Neutrophil (primary cell): Measurements from ENCODE around the gene KIF26B.
"Not testable (repeated sequence)": the region's sequence is repeated elsewhere in the genome, so short reads cannot be mapped to it uniquely, and the experiment has no call there.

Experiments
- H3K27ac ChIP-seq: fragments of 200-600 bp; sonication (generic); 2 replicates; pipeline ENCODE4 v1.5.1; 2016; ENCODE audit warnings: mild to moderate bottlenecking, moderate library complexity
- H3K27me3 ChIP-seq: fragments of 200-600 bp; sonication (generic); 2 replicates; pipeline ENCODE4 v1.6.0; 2016; ENCODE audit warnings: mild to moderate bottlenecking
- H3K36me3 ChIP-seq: fragments of 200-600 bp; sonication (generic); 2 replicates; pipeline ENCODE4 v1.5.1; 2017
- H3K4me1 ChIP-seq, 2 experiments: fragments of 200-600 bp in 1 of 2; sonication (generic) in 1 of 2; 1 replicate in 1 of 2; 2 replicates in 1 of 2; pipeline versions ENCODE4 v1.5.1 to v1.6.1; 2013 to 2016; ENCODE audit warnings: low read depth in 1 of 2, low read length in 1 of 2, mild to moderate bottlenecking in 1 of 2, moderate library complexity in 1 of 2; ENCODE audit not compliant: control insufficient read depth in 1 of 2, insufficient read depth in 1 of 2
- H3K4me3 ChIP-seq, 2 experiments: fragments of 200-600 bp in 1 of 2; sonication (generic) in 1 of 2; 1 replicate in 1 of 2; 2 replicates in 1 of 2; pipeline ENCODE4 v1.5.1; 2013 to 2016; ENCODE audit warnings: low read depth in 1 of 2, low read length in 1 of 2, mild to moderate bottlenecking in 1 of 2, moderate library complexity in 1 of 2
- H3K9me3 ChIP-seq: fragments of 200-600 bp; sonication (generic); 2 replicates; pipeline ENCODE4 v1.5.1; 2016
- TF ChIP-seq, protein P1 (sequence below): fragments of 200-600 bp; sonication (generic); IDR thresholded peaks from 2 replicates; pipeline ENCODE4 v1.5.1; 2016; ENCODE audit warnings: antibody characterized with exemption

Gene KIF26B

DNA sequence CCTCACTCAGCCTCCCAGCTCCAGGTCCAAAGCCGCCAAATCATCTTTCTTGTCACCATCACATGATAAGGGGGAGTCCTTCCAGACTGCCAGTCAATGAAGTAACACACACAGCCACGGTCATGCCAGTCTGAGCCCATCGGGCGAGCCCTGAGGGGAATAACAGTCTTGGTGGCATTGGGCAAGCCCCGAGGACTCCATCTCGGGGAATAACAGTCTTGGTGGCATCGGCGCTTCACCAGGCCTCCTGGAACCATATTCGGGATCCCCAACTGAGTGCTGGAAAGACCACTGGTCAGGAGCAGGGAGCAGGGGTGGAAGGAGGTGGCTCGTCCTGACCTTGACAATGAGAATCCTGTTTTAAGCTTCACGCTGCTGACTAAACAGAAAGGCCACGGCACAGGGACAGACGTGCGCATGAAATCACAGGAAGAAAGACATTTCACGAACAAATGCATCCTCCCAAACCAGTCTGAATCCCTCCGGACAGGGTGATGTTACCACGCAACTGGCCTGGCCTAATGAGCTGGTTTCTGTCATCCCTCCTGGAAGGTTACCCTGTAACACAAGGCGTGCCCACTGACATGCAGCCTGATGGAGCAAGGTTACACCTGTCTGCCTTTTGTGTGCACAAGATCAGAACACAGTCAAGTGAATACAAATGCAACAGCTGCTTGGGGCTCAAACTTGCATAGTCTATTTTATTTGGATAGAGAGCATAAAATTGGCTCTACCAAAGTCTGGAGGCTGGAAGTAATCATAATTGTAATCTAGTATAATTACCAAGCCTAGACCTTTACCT lies 517.4 kb downstream of the KIF26B start:
- H3K27me3 ChIP-seq = no peaks in the 10 kb centered on the region
- H3K27ac ChIP-seq = no peak overlapping the region
- no peaks in the 10 kb centered on the region for H3K9me3 ChIP-seq
- TF ChIP-seq, protein P1, sequence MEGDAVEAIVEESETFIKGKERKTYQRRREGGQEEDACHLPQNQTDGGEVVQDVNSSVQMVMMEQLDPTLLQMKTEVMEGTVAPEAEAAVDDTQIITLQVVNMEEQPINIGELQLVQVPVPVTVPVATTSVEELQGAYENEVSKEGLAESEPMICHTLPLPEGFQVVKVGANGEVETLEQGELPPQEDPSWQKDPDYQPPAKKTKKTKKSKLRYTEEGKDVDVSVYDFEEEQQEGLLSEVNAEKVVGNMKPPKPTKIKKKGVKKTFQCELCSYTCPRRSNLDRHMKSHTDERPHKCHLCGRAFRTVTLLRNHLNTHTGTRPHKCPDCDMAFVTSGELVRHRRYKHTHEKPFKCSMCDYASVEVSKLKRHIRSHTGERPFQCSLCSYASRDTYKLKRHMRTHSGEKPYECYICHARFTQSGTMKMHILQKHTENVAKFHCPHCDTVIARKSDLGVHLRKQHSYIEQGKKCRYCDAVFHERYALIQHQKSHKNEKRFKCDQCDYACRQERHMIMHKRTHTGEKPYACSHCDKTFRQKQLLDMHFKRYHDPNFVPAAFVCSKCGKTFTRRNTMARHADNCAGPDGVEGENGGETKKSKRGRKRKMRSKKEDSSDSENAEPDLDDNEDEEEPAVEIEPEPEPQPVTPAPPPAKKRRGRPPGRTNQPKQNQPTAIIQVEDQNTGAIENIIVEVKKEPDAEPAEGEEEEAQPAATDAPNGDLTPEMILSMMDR = no peak
- H3K36me3 ChIP-seq = no peaks in the 10 kb centered on the region
- H3K4me1 ChIP-seq = no peaks in the 10 kb centered on the region
- no peak overlapping the region for H3K4me3 ChIP-seq

DNA sequence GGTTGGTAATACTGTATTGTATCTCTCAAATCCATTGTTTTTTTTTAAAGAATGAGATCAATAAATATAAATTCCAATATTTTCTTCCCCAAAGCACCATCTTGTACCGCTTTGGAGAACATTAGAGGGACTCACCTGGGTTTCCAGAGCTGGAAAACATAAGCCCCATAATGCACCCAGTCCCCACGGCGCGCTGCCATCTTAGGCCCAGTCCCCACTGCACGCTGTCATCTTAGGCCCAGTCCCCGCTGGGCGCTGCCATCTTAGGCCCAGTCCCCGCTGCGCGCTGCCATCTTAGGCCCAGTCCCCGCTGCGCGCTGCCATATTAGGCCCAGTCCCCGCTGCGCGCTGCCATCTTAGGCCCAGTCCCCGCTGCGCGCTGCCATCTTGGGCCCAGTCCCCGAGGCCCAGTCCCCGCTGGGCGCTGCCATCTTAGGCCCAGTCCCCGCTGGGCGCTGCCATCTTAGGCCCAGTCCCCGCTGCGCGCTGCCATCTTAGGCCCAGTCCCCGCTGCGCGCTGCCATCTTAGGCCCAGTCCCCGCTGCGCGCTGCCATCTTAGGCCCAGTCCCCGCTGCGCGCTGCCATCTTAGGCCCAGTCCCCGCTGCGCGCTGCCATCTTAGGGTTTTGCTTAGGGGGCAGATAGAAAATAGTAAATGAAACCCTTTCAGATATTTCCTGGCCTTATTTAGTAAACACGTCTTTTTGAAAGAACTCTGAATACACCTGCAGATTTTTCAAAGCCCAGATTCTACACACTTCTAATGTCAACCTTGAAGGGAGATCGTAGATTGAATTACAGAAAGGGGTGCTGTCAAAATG lies 518.3 kb downstream of the KIF26B start:
- H3K36me3 ChIP-seq, H3K27me3 ChIP-seq, H3K27ac ChIP-seq, H3K4me3 ChIP-seq, H3K4me1 ChIP-seq, H3K9me3 ChIP-seq: not testable (repeated sequence)

DNA sequence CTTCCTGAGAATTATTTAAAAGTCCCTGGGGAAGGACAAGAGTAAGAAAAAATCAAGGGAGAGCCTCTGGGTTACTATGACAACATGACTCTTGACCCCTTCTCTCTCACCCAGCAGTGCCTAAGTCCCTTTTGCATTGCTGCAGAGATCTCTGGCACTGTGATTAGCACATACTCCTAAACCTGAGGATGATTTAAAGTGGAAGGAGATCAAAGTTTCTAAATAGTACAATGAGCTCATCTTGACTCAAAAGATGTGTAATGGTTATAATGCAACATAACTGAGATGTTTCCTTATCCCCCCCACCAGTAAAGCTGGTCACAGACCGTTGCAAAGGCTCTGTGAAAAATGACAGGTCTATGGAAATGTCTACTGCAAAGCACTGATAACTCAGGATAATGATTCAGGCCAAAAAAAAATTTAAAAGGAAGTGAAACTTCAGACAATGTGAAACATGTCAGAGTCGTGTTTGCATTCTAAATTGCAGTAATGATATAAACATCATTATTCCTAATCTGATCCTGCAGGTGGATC lies 519.2 kb downstream of the KIF26B start:
- no peaks in the 10 kb centered on the region for H3K4me1 ChIP-seq
- TF ChIP-seq, protein P1 = no peak
- no peaks in the 10 kb centered on the region for H3K9me3 ChIP-seq
- no peaks in the 10 kb centered on the region for H3K27me3 ChIP-seq
- no peak overlapping the region for H3K4me3 ChIP-seq
- H3K27ac ChIP-seq = no peak overlapping the region
- H3K36me3 ChIP-seq = no peaks in the 10 kb centered on the region

DNA sequence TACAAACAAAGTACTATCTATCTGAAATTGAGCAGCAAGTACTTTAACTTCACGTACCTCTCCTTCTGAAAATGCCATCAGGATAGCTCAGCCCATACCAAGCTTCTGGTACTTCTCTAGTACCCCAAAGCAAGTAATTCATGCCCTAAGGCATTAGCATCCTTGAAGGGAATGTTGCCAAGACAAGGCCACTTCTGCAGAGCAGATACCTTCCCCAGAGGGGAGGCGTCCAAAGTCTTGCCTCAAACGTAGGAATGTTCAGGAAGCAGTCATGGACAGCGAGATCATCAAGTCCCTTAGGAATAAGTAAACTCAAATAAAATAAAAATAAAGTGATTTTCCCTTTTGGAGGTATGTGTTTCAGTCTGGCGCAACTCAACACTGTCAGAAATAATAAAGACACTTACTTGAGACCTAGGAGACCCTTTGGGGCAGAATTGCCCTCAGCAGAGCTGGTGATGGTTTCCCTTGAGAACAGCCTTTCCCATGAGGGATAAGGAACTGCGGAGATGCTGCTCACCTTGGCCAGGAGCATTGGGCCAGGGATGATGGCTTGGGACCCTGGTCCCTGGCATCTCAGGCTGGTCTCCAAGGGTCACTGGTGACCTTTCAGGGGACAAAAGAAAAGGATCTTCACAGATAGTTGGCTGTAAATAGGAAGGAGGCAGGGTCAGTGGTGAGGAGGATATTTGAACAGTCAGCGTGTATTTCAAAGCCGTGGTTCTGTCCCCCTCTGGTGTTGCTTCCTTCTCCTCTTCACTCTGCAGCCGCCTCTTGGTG lies 522.9 kb downstream of the KIF26B start:
- TF ChIP-seq, protein P1 = no peak
- H3K4me1 ChIP-seq = peaks cover 15 to 20% of the 10 kb centered on the region in 2 experiments
- no peaks in the 10 kb centered on the region for H3K36me3 ChIP-seq
- no peaks in the 10 kb centered on the region for H3K9me3 ChIP-seq
- H3K27me3 ChIP-seq = no peaks in the 10 kb centered on the region
- no peak overlapping the region for H3K4me3 ChIP-seq
- no peak overlapping the region for H3K27ac ChIP-seq

DNA sequence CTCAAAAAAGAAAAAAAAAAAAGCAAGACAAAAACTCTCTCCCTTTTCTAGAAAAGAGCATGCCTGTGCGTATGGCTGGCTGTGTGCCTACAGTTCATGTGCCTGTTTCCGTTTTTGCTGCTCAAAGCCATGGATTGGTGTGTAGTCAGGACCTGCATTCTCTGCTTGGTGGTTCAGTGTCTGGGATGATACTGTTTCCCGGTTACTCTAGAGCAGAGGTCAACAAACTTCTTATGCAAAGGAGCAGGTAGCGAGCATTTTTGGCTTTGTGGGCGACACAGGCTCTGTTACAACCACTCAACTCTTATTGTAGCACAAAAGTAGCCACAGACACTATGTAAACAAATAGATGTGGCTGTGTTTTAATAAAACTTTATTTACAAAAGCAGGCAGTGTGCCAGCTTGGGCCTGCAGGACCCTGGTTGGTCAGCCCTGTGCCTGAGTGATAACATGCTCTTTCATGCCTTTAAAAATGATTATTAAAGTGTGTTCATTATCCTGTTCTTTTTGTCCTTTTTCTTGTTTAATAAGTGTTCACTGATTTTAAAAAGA lies 524.2 kb downstream of the KIF26B start:
- Histone ChIP-seq H3K4me1 (peaks cover 15 to 20% of the 10 kb centered on the region in 2 experiments), H3K27me3 (no peaks in the 10 kb centered on the region), H3K4me3 (no peak overlapping the region), H3K27ac (no peak overlapping the region), H3K36me3 (no peaks in the 10 kb centered on the region), H3K9me3 (no peaks in the 10 kb centered on the region)
- TF ChIP-seq, protein P1 = no peak
